ENCODE data around the gene IL10RB. TPM values are rescaled to one million over a fixed set of nuclear protein-coding genes. Genes with fewer than 3 reads are reported as not detected.

IL10RB gene
- total RNA-seq, 1 donor from 2014 or later, result 37.9 TPM

GRCh38 chr21:33289199-33289819, 23.1 kb downstream of the IL10RB start:
- intact Hi-C loops (cut with micrococcal nuclease), result no loop called here
- no peak for ATAC-seq (ENCODE audit: low read depth)
- H3K4me3 Mint-ChIP-seq, result no peak overlapping the region

GRCh38 chr21:33290441-33290840, 24.3 kb downstream of the IL10RB start:
- Mint-ChIP-seq H3K27ac (no peak overlapping the region), H3K27me3 (no peaks in the 10 kb centered on the region)
- intact Hi-C loops (cut with micrococcal nuclease), result no loop called here

More at GRCh38 chr21:33289199-33289819, 23.1 kb downstream of the IL10RB start:
- H3K27ac Mint-ChIP-seq, result no peak overlapping the region
- H3K27me3 Mint-ChIP-seq, result no peaks in the 10 kb centered on the region
- CTCF ChIA-PET, result interaction anchor here (0.9 kb wide), 1 partner anchor 15 kb away, joined by 3 read pairs; no protein-coding TSS in a partner anchor
- no peak for TF ChIP-seq CTCF (IDR thresholded peaks at IDR 0.05)
- no peak for DNase-seq
- no peaks in the 10 kb centered on the region for H3K9me3 Mint-ChIP-seq
- peaks cover 90% of the 10 kb centered on the region for H3K36me3 Mint-ChIP-seq (ENCODE audit: low read depth)
- POLR2A ChIA-PET, result interaction anchor here (0.8 kb wide), 1 partner anchor 14 kb away, joined by 4 read pairs; no protein-coding TSS in a partner anchor
- H3K4me1 Mint-ChIP-seq, result peaks cover 4% of the 10 kb centered on the region

GRCh38 chr21:33291686-33292085, 25.5 kb downstream of the IL10RB start:
- ChIA-PET POLR2A (no interaction called here), CTCF (no interaction called here)
- Mint-ChIP-seq H3K27me3 (no peaks in the 10 kb centered on the region), H3K9me3 (no peaks in the 10 kb centered on the region), H3K4me1 (peaks cover 23% of the 10 kb centered on the region), H3K27ac (no peak overlapping the region), H3K36me3 (ENCODE audit: low read depth) (peaks cover 79% of the 10 kb centered on the region), H3K4me3 (no peak overlapping the region)
- TF ChIP-seq CTCF (IDR thresholded peaks at IDR 0.05), result no peak
- intact Hi-C loops (cut with micrococcal nuclease), result no loop called here
- DNase-seq, result no peak
- ATAC-seq (ENCODE audit: low read depth), result no peak

More at GRCh38 chr21:33290441-33290840, 24.3 kb downstream of the IL10RB start:
- Mint-ChIP-seq H3K4me3 (no peak overlapping the region), H3K9me3 (no peaks in the 10 kb centered on the region), H3K36me3 (ENCODE audit: low read depth) (peaks cover 85% of the 10 kb centered on the region), H3K4me1 (peaks cover 12% of the 10 kb centered on the region)
- CTCF ChIA-PET, result no interaction called here
- POLR2A ChIA-PET, result no interaction called here
- no peak for ATAC-seq (ENCODE audit: low read depth)
- no peak for TF ChIP-seq CTCF (IDR thresholded peaks at IDR 0.05)
- DNase-seq, result no peak

- Mint-ChIP-seq H3K36me3 (ENCODE audit: low read depth) (peaks cover 75% of the 10 kb centered on the region), H3K9me3 (no peaks in the 10 kb centered on the region), H3K4me3 (no peak overlapping the region), H3K4me1 (peaks cover 32% of the 10 kb centered on the region), H3K27ac (no peak overlapping the region), H3K27me3 (no peaks in the 10 kb centered on the region)
- DNase-seq, result no peak
- TF ChIP-seq CTCF (IDR thresholded peaks at IDR 0.05), result no peak
- intact Hi-C loops (cut with micrococcal nuclease), result no loop called here
- ChIA-PET POLR2A (no interaction called here), CTCF (no interaction called here)
- ATAC-seq (ENCODE audit: low read depth), result no peak
These were observed 26.6 kb downstream of the IL10RB start for GRCh38 chr21:33292724-33293123.

GRCh38 chr21:33293136-33293535, 27.0 kb downstream of the IL10RB start:
- ChIA-PET POLR2A (no interaction called here), CTCF (interaction anchor here (1.1 kb wide), 1 partner anchor 25 kb away, joined by 3 read pairs; no protein-coding TSS in a partner anchor)
- TF ChIP-seq CTCF (IDR thresholded peaks at IDR 0.05), result no peak
- ATAC-seq (ENCODE audit: low read depth), result no peak
- Mint-ChIP-seq H3K27me3 (no peaks in the 10 kb centered on the region), H3K9me3 (no peaks in the 10 kb centered on the region), H3K4me3 (no peak overlapping the region), H3K27ac (no peak overlapping the region), H3K36me3 (ENCODE audit: low read depth) (peaks cover 73% of the 10 kb centered on the region), H3K4me1 (peaks cover 36% of the 10 kb centered on the region)
- intact Hi-C loops (cut with micrococcal nuclease), result no loop called here
- DNase-seq, result no peak
